H9 (cell line): ENCODE measurements around the gene TARBP1. TPM values are rescaled to one million over a fixed set of nuclear protein-coding genes. Genes with fewer than 3 reads are reported as not detected.

ENCODE experiments used
- DNase-seq: peaks from one replicate; pipeline ENCODE4 v3.0.0-alpha.2; 2017
- H2AFZ ChIP-seq: one replicate; pipeline ENCODE4 v1.6.1; 2013; ENCODE audit warnings: mild to moderate bottlenecking, low read length, control low read depth, moderate library complexity
- H2AK5ac ChIP-seq: 2 replicates; pipeline ENCODE4 v1.6.1; 2013; ENCODE audit warnings: low read length, control low read depth, mixed read lengths; ENCODE audit not compliant: insufficient read length
- H2BK120ac ChIP-seq: one replicate; pipeline ENCODE4 v1.6.1; 2013; ENCODE audit warnings: low read depth, mild to moderate bottlenecking, low read length, control low read depth, inconsistent platforms; ENCODE audit not compliant: poor library complexity, severe bottlenecking
- H2BK12ac ChIP-seq: 2 replicates; pipeline ENCODE4 v1.6.1; 2013; ENCODE audit warnings: low read length, control low read depth, mixed read lengths, low read depth; ENCODE audit not compliant: insufficient read length
- H2BK15ac ChIP-seq: 2 replicates; pipeline ENCODE4 v1.6.1; 2013; ENCODE audit warnings: low read depth, low read length, control low read depth
- H2BK20ac ChIP-seq: one replicate; pipeline ENCODE4 v1.6.1; 2013; ENCODE audit warnings: low read depth, mild to moderate bottlenecking, low read length, control low read depth, inconsistent platforms; ENCODE audit not compliant: poor library complexity, severe bottlenecking
- H2BK5ac ChIP-seq: 2 replicates; pipeline ENCODE4 v1.6.1; 2013; ENCODE audit warnings: low read length, control low read depth, mixed read lengths; ENCODE audit not compliant: insufficient read length
- H3K14ac ChIP-seq: 2 replicates; pipeline ENCODE4 v1.6.1; 2013; ENCODE audit warnings: low read length, control low read depth; ENCODE audit not compliant: insufficient read depth
- H3K18ac ChIP-seq: 2 replicates; pipeline ENCODE4 v1.6.1; 2013; ENCODE audit warnings: low read depth, mild to moderate bottlenecking, mixed read lengths, low read length, control low read depth; ENCODE audit not compliant: insufficient read length
- H3K23ac ChIP-seq: 2 replicates; pipeline ENCODE4 v1.6.1; 2013; ENCODE audit warnings: low read length, control low read depth, mixed read lengths, low read depth; ENCODE audit not compliant: insufficient read length
- H3K23me2 ChIP-seq: 2 replicates; pipeline ENCODE4 v1.6.1; 2013; ENCODE audit warnings: low read depth, mild to moderate bottlenecking, mixed read lengths, low read length, control low read depth; ENCODE audit not compliant: insufficient read length, poor library complexity, severe bottlenecking
- H3K27ac ChIP-seq: 2 replicates; pipeline ENCODE4 v1.5.1; 2013; ENCODE audit warnings: low read length, control low read depth, mixed read lengths, low read depth; ENCODE audit not compliant: insufficient read length
- H3K27me3 ChIP-seq: 2 replicates; pipeline ENCODE4 v1.6.1; 2013; ENCODE audit warnings: low read length, control low read depth, inconsistent platforms; ENCODE audit not compliant: insufficient read depth
- H3K4ac ChIP-seq: 2 replicates; pipeline ENCODE4 v1.6.1; 2013; ENCODE audit warnings: low read depth, mild to moderate bottlenecking, control low read depth, inconsistent platforms, low read length, moderate library complexity
- H3K4me1 ChIP-seq: 2 replicates; pipeline ENCODE4 v1.6.1; 2013; ENCODE audit warnings: low read length, control low read depth, inconsistent platforms; ENCODE audit not compliant: insufficient read depth
- H3K4me2 ChIP-seq: 2 replicates; pipeline ENCODE4 v1.6.1; 2013; ENCODE audit warnings: low read length, control low read depth, mixed read lengths; ENCODE audit not compliant: insufficient read length, insufficient read depth
- H3K56ac ChIP-seq: 2 replicates; pipeline ENCODE4 v1.6.1; 2013; ENCODE audit warnings: low read depth, mild to moderate bottlenecking, mixed read lengths, low read length, control low read depth; ENCODE audit not compliant: insufficient read length
- H3K79me1 ChIP-seq: 2 replicates; pipeline ENCODE4 v1.6.1; 2013; ENCODE audit warnings: low read depth, mild to moderate bottlenecking, moderate library complexity, low read length, control low read depth, inconsistent platforms; ENCODE audit not compliant: insufficient read depth, poor library complexity, severe bottlenecking
- H3K79me2 ChIP-seq: 2 replicates; pipeline ENCODE4 v1.6.1; 2013; ENCODE audit warnings: low read length, control low read depth, inconsistent platforms; ENCODE audit not compliant: insufficient read depth
- H3K9ac ChIP-seq: 2 replicates; pipeline ENCODE4 v1.6.1; 2013; ENCODE audit warnings: low read length, control low read depth, mixed read lengths; ENCODE audit not compliant: insufficient read length; ENCODE audit errors: extremely low read depth
- H3K9me3 ChIP-seq: one replicate; pipeline ENCODE4 v1.6.1; 2013; ENCODE audit warnings: low read depth, low read length, inconsistent platforms; ENCODE audit not compliant: control insufficient read depth
- H3T11ph ChIP-seq: one replicate; pipeline ENCODE4 v1.6.1; 2013; ENCODE audit warnings: mild to moderate bottlenecking, low read length, control low read depth, inconsistent platforms
- H4K20me1 ChIP-seq: one replicate; pipeline ENCODE4 v1.6.1; 2013; ENCODE audit not compliant: control insufficient read depth, insufficient read length, insufficient read depth
- H4K5ac ChIP-seq: 2 replicates; pipeline ENCODE4 v1.6.1; 2013; ENCODE audit warnings: low read depth, mild to moderate bottlenecking, mixed read lengths, low read length, control low read depth; ENCODE audit not compliant: insufficient read length
- H4K8ac ChIP-seq: replicated peaks from 2 replicates; pipeline ENCODE4 v1.6.1; 2013; ENCODE audit warnings: low read length, control low read depth, mixed read lengths, low read depth; ENCODE audit not compliant: insufficient read length
- H4K91ac ChIP-seq: 2 replicates; pipeline ENCODE4 v1.6.1; 2013; ENCODE audit warnings: low read depth, mild to moderate bottlenecking, moderate library complexity, mixed read lengths, low read length, control low read depth; ENCODE audit not compliant: insufficient read length
- H3K27ac Mint-ChIP-seq, 3 experiments: 2 replicates in 2 of 3; 3 replicates in 1 of 3; pipeline ENCODE4 v1.8.0; 2020 to 2021; ENCODE audit warnings: mixed read lengths in 3 of 3, mild to moderate bottlenecking in 1 of 3, moderate library complexity in 1 of 3
- H3K27me3 Mint-ChIP-seq: 2 replicates; pipeline ENCODE4 v1.8.0; 2021; ENCODE audit warnings: low read depth, mild to moderate bottlenecking, moderate library complexity, mixed read lengths
- H3K36me3 Mint-ChIP-seq, 3 experiments: 2 replicates in 2 of 3; 3 replicates in 1 of 3; pipeline ENCODE4 v1.8.0; 2020 to 2021; ENCODE audit warnings: low read depth in 3 of 3, mixed read lengths in 3 of 3; ENCODE audit not compliant: insufficient read depth in 1 of 3
- H3K4me1 Mint-ChIP-seq, 2 experiments: 2 replicates each; pipeline ENCODE4 v1.8.0; 2020; ENCODE audit warnings: mixed read lengths in 2 of 2
- H3K4me3 Mint-ChIP-seq, 2 experiments: 2 replicates in 1 of 2; 3 replicates in 1 of 2; pipeline ENCODE4 v1.8.0; 2020 to 2021; ENCODE audit warnings: mild to moderate bottlenecking in 2 of 2, mixed read lengths in 2 of 2, moderate library complexity in 1 of 2
- H3K9me3 Mint-ChIP-seq, 2 experiments: 2 replicates in 1 of 2; 3 replicates in 1 of 2; pipeline ENCODE4 v1.8.0; 2020; ENCODE audit warnings: mild to moderate bottlenecking in 2 of 2, mixed read lengths in 2 of 2, moderate library complexity in 1 of 2
- CTCF ChIP-seq: fragments of 200-600 bp; sonication (generic); conservative IDR thresholded peaks from 3 replicates; pipeline ENCODE4 v1.8.0; 2021; ENCODE audit warnings: antibody characterized with exemption, mild to moderate bottlenecking
- WGBS: extraction: QIAGEN DNeasy Blood & Tissue Kit; methylation state at CpG from one replicate; pipeline ENCODE4 v1.1.7; 2013; ENCODE audit warnings: missing lambda C conversion rate, low lambda C conversion rate, mixed read lengths; ENCODE audit not compliant: insufficient read length; ENCODE audit errors: extremely low coverage; 5-methylcytosine and 5-hydroxymethylcytosine counted together
- total RNA-seq: library from RNA; stranded (reverse); gene quantifications from 2 replicates; pipeline ENCODE4 v1.2.1, GENCODE V29; 2021

The TARBP1 gene
- total RNA-seq, 1 experiment from 2014 or later, result 20.2 TPM

- no peak overlapping the region for H4K5ac ChIP-seq
- H4K91ac ChIP-seq, result no peak overlapping the region
- H2BK12ac ChIP-seq, result no peak overlapping the region
- no peaks in the 10 kb centered on the region for H3K79me1 ChIP-seq
- no peak overlapping the region for H3K14ac ChIP-seq
- H3K9ac ChIP-seq, result no peak overlapping the region
- WGBS, result no CpG with 5 or more reads among the region's 4 CpGs
- no peak overlapping the region for H3K4me2 ChIP-seq
- H2BK5ac ChIP-seq, result no peak overlapping the region
- DNase-seq, result no peak
- H3K23ac ChIP-seq, result no peak overlapping the region
- no peak overlapping the region for H3T11ph ChIP-seq
- no peak for TF ChIP-seq CTCF
- no peak overlapping the region for H4K8ac ChIP-seq
- no peaks in the 10 kb centered on the region for H3K4me1 Mint-ChIP-seq
- H3K79me2 ChIP-seq, result no peaks in the 10 kb centered on the region
- H3K9me3 Mint-ChIP-seq, result peaks cover 0 to 2% of the 10 kb centered on the region in 2 experiments; a peak in 1 of 5 replicates
- H4K20me1 ChIP-seq, result no peaks in the 10 kb centered on the region
- H2BK120ac ChIP-seq, result no peak overlapping the region
- no peaks in the 10 kb centered on the region for H3K9me3 ChIP-seq
- H2BK20ac ChIP-seq, result no peak overlapping the region
- H2AFZ ChIP-seq, result no peak overlapping the region
- no peak overlapping the region for H2AK5ac ChIP-seq
- no peaks in the 10 kb centered on the region for H3K4me1 ChIP-seq
- no peak overlapping the region for H3K4ac ChIP-seq
- H3K23me2 ChIP-seq, result no peaks in the 10 kb centered on the region
- H3K36me3 Mint-ChIP-seq, result no peaks in the 10 kb centered on the region
- peaks cover 2% of the 10 kb centered on the region; the same call in 1 of the 2 replicates for H3K27me3 Mint-ChIP-seq
- H3K27ac ChIP-seq, result no peak overlapping the region
- no peak overlapping the region for H3K18ac ChIP-seq
- no peak overlapping the region; a peak in 1 of 7 replicates for H3K27ac Mint-ChIP-seq
- no peaks in the 10 kb centered on the region for H3K27me3 ChIP-seq
- no peak overlapping the region for H3K56ac ChIP-seq
- H2BK15ac ChIP-seq, result no peak overlapping the region
- H3K4me3 Mint-ChIP-seq, result no peak overlapping the region
Observed at GRCh38 chr1:234348964-234349363, 130.0 kb downstream of the TARBP1 start.
